H1 (cell line): ENCODE measurements around the gene CHD5. TPM values are rescaled to one million over a fixed set of nuclear protein-coding genes. Genes with fewer than 3 reads are reported as not detected.

Experiments
- ATF2 ChIP-seq: IDR thresholded peaks from 2 replicates; pipeline ENCODE4 v1.6.1; 2012; ENCODE audit warnings: low read length, inconsistent platforms
- BRCA1 ChIP-seq: IDR thresholded peaks from 2 replicates; pipeline ENCODE4 v1.6.1; 2012; ENCODE audit warnings: low read depth, low read length, improper control_type of control experiment
- CBX8 ChIP-seq: fragments of 300-800, 300-1000 bp; sonication (generic); IDR thresholded peaks from 2 replicates; pipeline ENCODE4 v1.7.1; 2016; ENCODE audit warnings: low read depth, low read length, borderline replicate concordance
- CEBPB ChIP-seq: IDR thresholded peaks from 2 replicates; pipeline ENCODE4 v1.6.1; 2012; ENCODE audit warnings: low read depth, low read length
- CHD2 ChIP-seq: IDR thresholded peaks from 2 replicates; pipeline ENCODE4 v1.6.1; 2012; ENCODE audit warnings: low read length, improper control_type of control experiment
- CREB1 ChIP-seq: IDR thresholded peaks from 2 replicates; pipeline ENCODE4 v1.6.1; 2012; ENCODE audit warnings: inconsistent platforms
- CTBP2 ChIP-seq: IDR thresholded peaks from 2 replicates; pipeline ENCODE4 v1.7.0; 2011; ENCODE audit warnings: borderline replicate concordance, mild to moderate bottlenecking, moderate library complexity, mixed read lengths, low read length; ENCODE audit not compliant: insufficient read depth, insufficient read length
- CTCF ChIP-seq, 3 experiments: IDR thresholded peaks; 1 replicate in 2 of 3; 2 replicates in 1 of 3; pipeline versions ENCODE4 v1.5.1 to v1.6.1; 2011; ENCODE audit warnings: low read length in 3 of 3, mild to moderate bottlenecking in 3 of 3, inconsistent platforms in 2 of 3, low read depth in 1 of 3, moderate library complexity in 1 of 3; ENCODE audit not compliant: insufficient read depth in 1 of 3; ENCODE audit errors: control extremely low read depth in 1 of 3
- EP300 ChIP-seq, 2 experiments: IDR thresholded peaks; 1 replicate in 1 of 2; 2 replicates in 1 of 2; pipeline ENCODE4 v1.6.1; 2011 to 2012; ENCODE audit warnings: low read depth in 2 of 2, low read length in 2 of 2, mild to moderate bottlenecking in 2 of 2, borderline replicate concordance in 1 of 2, inconsistent platforms in 1 of 2, moderate library complexity in 1 of 2
- GABPA ChIP-seq: IDR thresholded peaks from 2 replicates; pipeline ENCODE4 v1.6.1; 2011; ENCODE audit warnings: mild to moderate bottlenecking, low read length, moderate library complexity, borderline replicate concordance; ENCODE audit not compliant: insufficient read depth
- GTF2F1 ChIP-seq: IDR thresholded peaks from 2 replicates; pipeline ENCODE4 v1.6.1; 2012; ENCODE audit warnings: low read depth, low read length, improper control_type of control experiment, borderline replicate concordance
- HDAC6 ChIP-seq: IDR thresholded peaks from one replicate; pipeline ENCODE4 v1.7.1; 2012; ENCODE audit warnings: low read depth, mild to moderate bottlenecking, inconsistent platforms, low read length, moderate library complexity
- JUND ChIP-seq: IDR thresholded peaks from 2 replicates; pipeline ENCODE4 v1.6.1; 2011; ENCODE audit warnings: mild to moderate bottlenecking, improper control_type of control experiment, low read length
- NANOG ChIP-seq: IDR thresholded peaks from 2 replicates; pipeline ENCODE4 v1.6.1; 2011; ENCODE audit warnings: low read length, low read depth, mild to moderate bottlenecking, inconsistent platforms; ENCODE audit not compliant: insufficient read depth, poor library complexity, severe bottlenecking
- POU5F1 ChIP-seq: IDR thresholded peaks from 2 replicates; pipeline ENCODE4 v1.6.1; 2011; ENCODE audit warnings: low read depth, mild to moderate bottlenecking, low read length, moderate library complexity
- RFX5 ChIP-seq: IDR thresholded peaks from 2 replicates; pipeline ENCODE4 v1.6.1; 2011; ENCODE audit warnings: low read depth, low read length, improper control_type of control experiment, borderline replicate concordance
- SIRT6 ChIP-seq: IDR thresholded peaks from one replicate; pipeline ENCODE4 v1.7.1; 2012; ENCODE audit warnings: low read length, inconsistent platforms
- SP1 ChIP-seq: IDR thresholded peaks from 2 replicates; pipeline ENCODE4 v1.6.1; 2011; ENCODE audit warnings: low read depth, low read length
- SP2 ChIP-seq: IDR thresholded peaks from 2 replicates; pipeline ENCODE4 v1.6.1; 2012; ENCODE audit warnings: mild to moderate bottlenecking, low read length, inconsistent platforms
- SP4 ChIP-seq: IDR thresholded peaks from 2 replicates; pipeline ENCODE4 v1.6.1; 2012; ENCODE audit warnings: low read length, inconsistent platforms
- SUZ12 ChIP-seq: fragments of 200-600 bp; sonication (generic); IDR thresholded peaks from 2 replicates; pipeline ENCODE4 v1.6.1; 2012; ENCODE audit warnings: mild to moderate bottlenecking, inconsistent platforms, low read length, moderate library complexity, mixed read lengths
- TAF1 ChIP-seq: IDR thresholded peaks from 2 replicates; pipeline ENCODE4 v1.6.1; 2011; ENCODE audit warnings: mild to moderate bottlenecking, low read depth, low read length
- polyA plus RNA-seq, 7 experiments: library from polyadenylated mRNA; depleted of rRNA in 3 of 7; stranded (reverse) in 5 of 7; unstranded in 2 of 7; fragments of >200 nt in 5 of 7; fragments of 200-250 nt in 2 of 7; gene quantifications; 1 replicate in 5 of 7; 2 replicates in 1 of 7; 4 replicates in 1 of 7; pipeline versions ENCODE4 v1.2.1 to v1.2.3, GENCODE V29; 2011 to 2013; ENCODE audit warnings: missing spikeins in 2 of 7, mixed read lengths in 2 of 7
- total RNA-seq: library from RNA; stranded (reverse); fragmentation: NEBNext Ultra II Directional; extraction: Animal tissue kit (Norgen Biotek cat#: 25700); gene quantifications from 2 replicates; pipeline ENCODE4 v1.2.1, GENCODE V29; 2021

Gene CHD5
- total and polyA plus RNA-seq, 2 of the 8 experiments (the other 6 are each of a cell fraction or from before 2014, with no cell fraction given): 0.42 to 1.8 TPM

GRCh38 chr1:6127587-6128163 is 52.4 kb downstream of the CHD5 start (continued):
- TF ChIP-seq CTCF (IDR thresholded peaks at IDR 0.05; ENCODE audit: control extremely low read depth in 1 of 3, insufficient read depth in 1 of 3, low read depth in 1 of 3, low read length in 3 of 3) (no peak), POU5F1 (no peak), SP2 (no peak), CBX8 (no peak), SP4 (no peak), SUZ12 (no peak), RFX5 (no peak), BRCA1 (no peak), EP300 (IDR thresholded peaks at IDR 0.05; ENCODE audit: borderline replicate concordance in 1 of 2, low read depth in 2 of 2, low read length in 2 of 2) (no peak), HDAC6 (no peak), ATF2 (no peak), SIRT6 (no peak), JUND (no peak), SP1 (no peak), GTF2F1 (no peak), CHD2 (no peak), CTBP2 (no peak), CREB1 (0 out of 2 replicates have a peak, but pooled peaks have one; percentile 3), CEBPB (no peak), GABPA (no peak), TAF1 (0 out of 2 replicates have a peak, but pooled peaks have one; percentile 17), NANOG (no peak)
